SIG-M5 (cell line): ENCODE results near the gene FHOD1.

Experiments used
- DNase-seq: peaks from one replicate; lab custom pipeline; 2025; lab: John Stamatoyannopoulos, UW

FHOD1 gene

GRCh38 chr16:67234180-67234597 is 13.1 kb downstream of the FHOD1 start:
- no peak for DNase-seq

GRCh38 chr16:67233596-67233995 is 13.7 kb downstream of the FHOD1 start:
- DNase-seq, result no peak

- DNase-seq, result no peak
Observed at GRCh38 chr16:67230809-67231660, 16.2 kb downstream of the FHOD1 start.

- DNase-seq, result no peak
Observed at GRCh38 chr16:67229906-67230808, 17.1 kb downstream of the FHOD1 start.

- DNase-seq, result no peak
Observed at GRCh38 chr16:67228905-67229304, 18.4 kb downstream of the FHOD1 start.

GRCh38 chr16:67228034-67228785 is 19.1 kb downstream of the FHOD1 start:
- no peak for DNase-seq

GRCh38 chr16:67227567-67227921 is 19.7 kb downstream of the FHOD1 start:
- no peak for DNase-seq

- peak; percentile 85 for DNase-seq
Observed at GRCh38 chr16:67226804-67227566, 20.3 kb downstream of the FHOD1 start, which contains the start of gene TMEM208. Gene TMEM208 (plus strand): TSS chr16:67227130. CDS start chr16:67227219, 89 bp downstream.

GRCh38 chr16:67226295-67226803 is 20.9 kb downstream of the FHOD1 start:
- DNase-seq, result no peak

- DNase-seq, result no peak
Observed at GRCh38 chr16:67223992-67224391, 23.3 kb downstream of the FHOD1 start.

- no peak for DNase-seq
Observed at GRCh38 chr16:67216612-67217490, 30.4 kb downstream of the FHOD1 start.

GRCh38 chr16:67215706-67216105 is 31.6 kb downstream of the FHOD1 start:
- no peak for DNase-seq

- no peak for DNase-seq
Observed at GRCh38 chr16:67213197-67214019, 33.9 kb downstream of the FHOD1 start.

- DNase-seq, result no peak
Observed at GRCh38 chr16:67212766-67213165, 34.5 kb downstream of the FHOD1 start.

GRCh38 chr16:67211674-67212073 is 35.6 kb downstream of the FHOD1 start:
- no peak for DNase-seq

- no peak for DNase-seq
Observed at GRCh38 chr16:67210069-67210937, 37.0 kb downstream of the FHOD1 start.

GRCh38 chr16:67209565-67209964 is 37.7 kb downstream of the FHOD1 start:
- DNase-seq, result no peak
